Endometrial microvascular endothelial cells (primary cell): Measurements from ENCODE around the gene LY9. TPM values are rescaled to one million over a fixed set of nuclear protein-coding genes. Genes with fewer than 3 reads are reported as not detected.

Source experiments
- total RNA-seq: library from RNA; depleted of rRNA; stranded (reverse); fragments of >200 nt; gene quantifications from one replicate; pipeline ENCODE4 v1.2.3, GENCODE V29; 2015; ENCODE audit errors: inconsistent ontology term

The LY9 gene
- total RNA-seq, 1 donor from 2014 or later: not detected

Other genes starting within 250 kb of the LY9 start
- not detected for gene CD84, start 216.7 kb upstream of the LY9 start, total RNA-seq
- not detected for gene SLAMF1, start 149.1 kb upstream of the LY9 start, total RNA-seq
- not detected for gene CD48, start 84.4 kb upstream of the LY9 start, total RNA-seq
- not detected for gene SLAMF7, start 56.9 kb upstream of the LY9 start, total RNA-seq
- not detected for gene CD244, start 66.7 kb downstream of the LY9 start, total RNA-seq
- not detected for gene ITLN1, start 89.0 kb downstream of the LY9 start, total RNA-seq
- gene ITLN2, start 158.6 kb downstream of the LY9 start, total RNA-seq: not detected
- gene F11R, start 225.0 kb downstream of the LY9 start, total RNA-seq: 84.0 TPM
- not detected for gene TSTD1, start 242.8 kb downstream of the LY9 start, total RNA-seq
- gene USF1, start 249.8 kb downstream of the LY9 start, total RNA-seq: 119 TPM